ENCODE results near the gene TRIM27. TPM values are rescaled to one million over a fixed set of nuclear protein-coding genes. Genes with fewer than 3 reads are reported as not detected.

Gene TRIM27
- total RNA-seq, 1 donor from 2014 or later = 101 TPM

DNA sequence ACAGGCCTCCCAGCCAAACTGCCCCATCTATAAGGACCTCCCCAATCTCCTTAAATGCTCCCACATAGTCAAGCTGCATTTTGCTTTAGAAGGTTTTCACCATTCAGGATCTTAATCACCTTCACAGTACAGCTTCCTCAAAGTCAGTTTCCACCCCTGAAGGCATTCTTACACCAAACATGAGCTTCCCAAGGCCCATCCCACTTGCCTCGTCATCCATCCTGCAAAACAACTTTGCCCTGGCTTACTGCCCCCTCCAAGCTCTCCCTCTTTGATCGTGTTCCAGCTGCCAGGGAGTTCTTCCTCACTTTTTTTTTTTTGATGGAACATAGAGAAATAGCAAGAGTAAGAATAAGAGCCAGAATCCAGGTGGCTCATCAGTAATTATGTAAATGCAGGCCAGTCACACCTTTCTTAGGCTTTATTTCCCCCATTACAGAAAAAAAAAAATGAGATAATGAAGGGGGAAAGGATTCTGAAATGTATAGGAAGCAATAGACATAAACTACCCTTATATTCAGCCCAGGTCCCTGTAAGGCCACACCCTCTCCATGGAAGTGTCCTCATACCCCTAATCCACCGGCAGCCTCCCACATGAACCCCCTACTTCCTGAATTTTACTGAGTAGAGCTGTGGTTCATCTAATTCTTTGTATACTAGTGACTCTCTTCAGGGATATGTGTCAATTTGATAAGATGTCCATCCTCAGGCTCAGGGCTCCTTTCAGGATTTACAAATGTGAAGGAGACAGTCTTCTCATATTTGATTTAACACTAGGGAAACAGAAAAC is 12.7 kb downstream of the TRIM27 start:
- no peak overlapping the region for H3K4me3 ChIP-seq (ENCODE audit: low read depth, low read length)
- TF ChIP-seq, protein P1, sequence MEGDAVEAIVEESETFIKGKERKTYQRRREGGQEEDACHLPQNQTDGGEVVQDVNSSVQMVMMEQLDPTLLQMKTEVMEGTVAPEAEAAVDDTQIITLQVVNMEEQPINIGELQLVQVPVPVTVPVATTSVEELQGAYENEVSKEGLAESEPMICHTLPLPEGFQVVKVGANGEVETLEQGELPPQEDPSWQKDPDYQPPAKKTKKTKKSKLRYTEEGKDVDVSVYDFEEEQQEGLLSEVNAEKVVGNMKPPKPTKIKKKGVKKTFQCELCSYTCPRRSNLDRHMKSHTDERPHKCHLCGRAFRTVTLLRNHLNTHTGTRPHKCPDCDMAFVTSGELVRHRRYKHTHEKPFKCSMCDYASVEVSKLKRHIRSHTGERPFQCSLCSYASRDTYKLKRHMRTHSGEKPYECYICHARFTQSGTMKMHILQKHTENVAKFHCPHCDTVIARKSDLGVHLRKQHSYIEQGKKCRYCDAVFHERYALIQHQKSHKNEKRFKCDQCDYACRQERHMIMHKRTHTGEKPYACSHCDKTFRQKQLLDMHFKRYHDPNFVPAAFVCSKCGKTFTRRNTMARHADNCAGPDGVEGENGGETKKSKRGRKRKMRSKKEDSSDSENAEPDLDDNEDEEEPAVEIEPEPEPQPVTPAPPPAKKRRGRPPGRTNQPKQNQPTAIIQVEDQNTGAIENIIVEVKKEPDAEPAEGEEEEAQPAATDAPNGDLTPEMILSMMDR (IDR thresholded peaks at IDR 0.05; ENCODE audit: insufficient read depth, low read length, poor library complexity, severe bottlenecking) = no peak
- H3K27me3 ChIP-seq (ENCODE audit: control insufficient read depth, insufficient read depth, low read length) = no peaks in the 10 kb centered on the region
- H3K36me3 ChIP-seq (ENCODE audit: control insufficient read depth, insufficient read depth, low read length) = peaks cover 4% of the 10 kb centered on the region
- DNase-seq (ENCODE audit: low read depth) = no peak

DNA sequence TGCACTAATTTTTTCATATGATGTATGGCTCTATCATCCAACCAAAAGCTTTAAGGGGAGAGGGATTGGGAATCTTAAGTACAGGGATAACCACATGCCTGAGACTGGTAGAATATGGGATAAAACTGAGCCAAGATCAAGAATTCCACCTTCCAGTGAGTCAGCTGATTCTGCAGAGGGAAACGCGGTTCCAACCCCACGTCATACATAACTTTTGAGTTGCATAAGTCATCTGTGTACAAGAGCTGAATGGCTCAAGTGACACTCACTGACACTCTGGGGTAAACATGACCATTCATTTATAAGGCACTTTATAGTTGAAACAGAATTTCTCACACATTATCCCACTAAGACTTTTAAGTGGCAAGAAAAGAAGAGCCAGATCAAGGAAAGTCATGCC is 16.4 kb downstream of the TRIM27 start:
- Histone ChIP-seq H3K4me3 (ENCODE audit: low read depth, low read length) (no peak overlapping the region), H3K36me3 (ENCODE audit: control insufficient read depth, insufficient read depth, low read length) (peaks cover 4% of the 10 kb centered on the region), H3K27me3 (ENCODE audit: control insufficient read depth, insufficient read depth, low read length) (no peaks in the 10 kb centered on the region)
- TF ChIP-seq, protein P1 (IDR thresholded peaks at IDR 0.05; ENCODE audit: insufficient read depth, low read length, poor library complexity, severe bottlenecking) = no peak
- DNase-seq (ENCODE audit: low read depth) = no peak

DNA sequence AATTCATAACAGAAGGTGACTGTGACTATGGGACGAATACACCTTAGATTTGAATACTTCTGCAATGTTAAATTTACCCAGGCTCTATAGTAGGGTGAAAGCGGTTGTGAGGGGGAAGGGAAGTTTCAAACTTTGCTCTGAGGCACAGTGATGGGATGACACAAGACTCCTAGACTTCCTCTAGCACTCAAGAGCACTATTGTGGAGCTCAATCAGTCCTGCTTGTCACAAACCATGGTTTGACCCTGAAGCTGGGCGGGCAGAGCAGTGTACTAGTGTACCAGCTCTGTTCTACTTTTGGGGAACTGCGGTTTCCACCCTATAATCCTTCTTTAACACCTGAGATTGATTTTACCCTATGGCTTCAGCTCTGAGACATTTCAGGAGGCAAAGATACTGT is 17.1 kb downstream of the TRIM27 start:
- H3K36me3 ChIP-seq (ENCODE audit: control insufficient read depth, insufficient read depth, low read length) = peaks cover 4% of the 10 kb centered on the region
- no peak for DNase-seq (ENCODE audit: low read depth)
- no peaks in the 10 kb centered on the region for H3K27me3 ChIP-seq (ENCODE audit: control insufficient read depth, insufficient read depth, low read length)
- TF ChIP-seq, protein P1 (IDR thresholded peaks at IDR 0.05; ENCODE audit: insufficient read depth, low read length, poor library complexity, severe bottlenecking) = no peak
- H3K4me3 ChIP-seq (ENCODE audit: low read depth, low read length) = no peak overlapping the region

DNA sequence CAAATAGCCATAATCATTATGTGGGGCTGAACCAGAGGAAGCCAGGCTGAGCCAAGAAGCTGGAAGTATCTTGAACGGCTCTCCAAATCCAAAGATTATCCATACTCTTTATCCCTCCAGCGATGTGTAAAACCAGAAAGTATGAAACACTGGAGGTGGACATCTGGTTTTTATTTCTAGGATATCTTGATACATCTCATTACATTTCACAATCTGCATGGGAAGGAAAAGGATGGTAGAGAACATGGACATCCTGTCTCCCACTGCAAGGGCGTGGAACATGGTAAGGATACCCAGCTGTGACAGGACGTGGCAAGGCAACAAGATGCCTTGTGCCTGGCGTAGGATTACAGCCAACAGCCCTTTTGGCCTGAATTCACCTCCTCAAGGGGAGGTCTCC is 20.1 kb downstream of the TRIM27 start:
- no peak overlapping the region for H3K4me3 ChIP-seq (ENCODE audit: low read depth, low read length)
- H3K27me3 ChIP-seq (ENCODE audit: control insufficient read depth, insufficient read depth, low read length) = no peaks in the 10 kb centered on the region
- peaks cover 1% of the 10 kb centered on the region for H3K36me3 ChIP-seq (ENCODE audit: control insufficient read depth, insufficient read depth, low read length)
- DNase-seq (ENCODE audit: low read depth) = no peak
- TF ChIP-seq, protein P1 (IDR thresholded peaks at IDR 0.05; ENCODE audit: insufficient read depth, low read length, poor library complexity, severe bottlenecking) = no peak

DNA sequence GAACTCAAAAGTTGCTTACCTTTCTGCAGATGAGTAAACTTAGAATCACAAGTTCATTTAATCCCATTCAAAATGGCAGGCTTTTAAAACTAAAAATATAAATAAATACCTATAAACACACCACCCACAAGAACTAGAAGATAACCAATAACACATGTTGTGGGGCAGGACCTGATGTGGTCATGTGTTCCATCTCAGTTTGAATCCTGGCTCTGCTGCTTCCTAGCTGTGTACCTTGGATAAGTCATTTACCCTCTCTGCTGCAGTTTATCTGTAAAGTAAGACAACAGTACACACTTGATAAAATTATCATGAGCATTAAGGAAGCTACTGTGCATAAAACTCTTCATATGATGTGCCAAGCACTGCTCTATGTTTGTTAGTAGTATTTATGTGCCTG is 22.0 kb downstream of the TRIM27 start:
- Histone ChIP-seq H3K4me3 (ENCODE audit: low read depth, low read length) (no peak overlapping the region), H3K36me3 (ENCODE audit: control insufficient read depth, insufficient read depth, low read length) (peaks cover 1% of the 10 kb centered on the region), H3K27me3 (ENCODE audit: control insufficient read depth, insufficient read depth, low read length) (no peaks in the 10 kb centered on the region)
- TF ChIP-seq, protein P1 (IDR thresholded peaks at IDR 0.05; ENCODE audit: insufficient read depth, low read length, poor library complexity, severe bottlenecking) = no peak
- no peak for DNase-seq (ENCODE audit: low read depth)

All from kidney epithelial cell (primary cell).